Activated T-helper 1 cell treated with Interleukin-2 at 50 U/mL for 16 hours (primary cell): Measurements from ENCODE around the gene ADAM8.
"Not testable (repeated sequence)": the region's sequence is repeated elsewhere in the genome, so short reads cannot be mapped to it uniquely, and the experiment has no call there.

Experiments
- DNase-seq: peaks from one replicate; pipeline ENCODE4 v3.0.0-alpha.2; 2020; ENCODE audit warnings: low read depth

ADAM8 gene

GRCh38 chr10:133231244-133231945 lies 45.3 kb downstream of the ADAM8 start:
- DNase-seq, result no peak

DNA sequence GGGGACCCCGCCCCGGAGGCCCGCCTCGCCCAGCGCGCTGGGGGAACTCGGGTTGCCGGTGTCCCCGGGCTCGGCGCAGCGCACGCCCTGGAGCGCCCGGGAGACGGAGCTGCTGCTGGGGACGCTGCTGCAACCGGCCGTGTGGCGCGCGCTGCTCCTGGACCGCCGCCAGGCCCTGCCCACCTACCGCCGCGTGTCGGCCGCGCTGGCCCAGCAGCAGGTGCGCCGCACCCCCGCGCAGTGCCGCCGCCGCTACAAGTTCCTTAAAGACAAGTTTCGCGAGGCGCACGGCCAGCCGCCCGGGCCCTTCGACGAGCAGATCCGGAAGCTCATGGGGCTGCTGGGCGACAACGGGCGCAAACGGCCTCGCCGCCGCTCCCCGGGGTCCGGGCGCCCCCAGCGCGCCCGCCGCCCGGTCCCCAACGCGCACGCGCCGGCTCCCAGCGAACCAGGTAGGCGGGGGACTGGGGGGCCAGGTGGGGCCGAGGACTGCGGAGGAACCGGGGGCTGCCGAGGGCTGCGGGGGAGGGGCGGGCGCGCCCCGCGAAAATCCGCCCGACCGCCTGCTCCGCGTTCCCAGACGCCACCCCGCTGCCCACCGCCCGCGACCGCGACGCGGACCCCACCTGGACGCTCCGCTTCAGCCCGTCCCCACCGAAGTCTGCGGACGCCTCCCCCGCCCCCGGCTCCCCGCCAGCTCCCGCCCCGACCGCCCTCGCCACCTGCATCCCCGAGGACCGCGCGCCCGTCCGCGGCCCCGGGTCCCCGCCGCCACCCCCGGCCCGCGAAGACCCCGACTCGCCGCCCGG lies 46.1 kb downstream of the ADAM8 start:
- DNase-seq, result no peak

GRCh38 chr10:133230044-133230361 lies 46.7 kb downstream of the ADAM8 start, which contains the start of gene UTF1:
Gene UTF1, plus strand, starts transcription at chr10:133230217. Its CDS starts 72 bp downstream, at chr10:133230289.
- DNase-seq, result no peak

DNA sequence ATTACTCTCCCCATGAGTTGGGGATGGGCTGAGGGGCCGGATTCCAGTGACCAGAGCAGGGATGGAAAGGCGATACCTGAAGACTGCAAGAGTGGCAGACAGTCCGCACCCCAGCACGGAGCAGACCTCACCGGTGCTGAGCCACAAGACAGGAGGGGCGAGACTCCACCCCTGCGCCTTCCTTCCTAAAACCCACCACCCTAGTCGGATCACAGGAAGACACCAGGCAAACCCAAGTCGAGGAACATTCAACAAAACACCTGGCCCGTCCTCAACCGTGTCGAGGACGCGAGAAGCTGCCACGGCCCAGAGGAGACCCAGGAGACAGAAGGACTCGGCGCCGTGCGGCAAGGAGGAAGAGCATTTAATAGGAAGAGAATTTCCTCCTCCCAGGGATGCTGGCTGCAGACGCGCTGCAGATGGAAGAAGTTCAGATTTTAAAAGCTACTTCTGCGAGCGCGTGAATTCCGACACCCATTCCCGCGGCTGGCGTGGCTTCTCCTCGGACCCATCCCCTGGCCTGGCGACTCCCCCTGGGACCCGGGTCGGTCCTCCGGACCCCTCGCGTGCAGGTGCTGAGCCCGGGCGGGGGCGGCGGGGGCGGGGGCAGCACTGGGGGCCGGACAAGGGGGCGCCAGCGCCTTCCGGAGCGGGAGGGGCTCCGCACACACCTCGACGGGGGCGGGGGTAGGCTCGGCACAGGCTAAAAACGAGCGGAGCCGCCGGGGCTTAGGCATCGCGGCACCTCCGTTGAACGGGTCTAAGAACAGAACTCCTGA lies 47.2 kb downstream of the ADAM8 start:
- DNase-seq, result no peak

GRCh38 chr10:133227256-133227655 lies 49.4 kb downstream of the ADAM8 start:
- no peak for DNase-seq

GRCh38 chr10:133226251-133226808 lies 50.3 kb downstream of the ADAM8 start:
- DNase-seq, result no peak

GRCh38 chr10:133225707-133226191 lies 50.9 kb downstream of the ADAM8 start:
- no peak for DNase-seq

- no peak for DNase-seq
Observed at GRCh38 chr10:133224756-133225372, 51.8 kb downstream of the ADAM8 start.

- no peak for DNase-seq
Observed at GRCh38 chr10:133224076-133224475, 52.6 kb downstream of the ADAM8 start.

GRCh38 chr10:133221756-133222155 lies 54.9 kb downstream of the ADAM8 start:
- not testable (repeated sequence) for DNase-seq

GRCh38 chr10:133221331-133221730 lies 55.3 kb downstream of the ADAM8 start:
- no peak for DNase-seq

- DNase-seq, result no peak
Observed at GRCh38 chr10:133219782-133220181, 56.9 kb downstream of the ADAM8 start.

DNA sequence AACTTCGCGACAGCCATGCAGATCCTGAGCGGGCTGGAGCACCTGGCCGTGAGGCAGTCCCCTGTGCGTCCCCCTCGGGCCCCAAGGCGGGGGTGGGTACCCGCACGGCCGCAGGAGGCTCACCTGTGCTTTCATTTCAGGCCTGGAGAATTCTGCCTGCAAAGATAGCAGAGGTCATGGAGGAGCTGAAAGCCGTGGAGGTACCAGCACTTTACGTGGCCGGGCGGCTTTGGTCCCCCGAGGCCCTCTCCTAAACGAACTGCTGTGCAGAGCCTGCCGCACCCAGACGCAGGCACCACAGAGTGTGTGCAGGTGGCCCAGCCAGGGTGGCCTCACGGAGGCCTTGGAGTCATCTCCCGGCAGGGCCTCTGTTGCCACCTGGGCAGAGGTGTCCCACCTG lies 57.8 kb downstream of the ADAM8 start:
- DNase-seq, result no peak

GRCh38 chr10:133217800-133218589 lies 58.7 kb downstream of the ADAM8 start:
- DNase-seq, result no peak

- DNase-seq, result no peak
Observed at GRCh38 chr10:133216776-133217175, 59.9 kb downstream of the ADAM8 start.

DNA sequence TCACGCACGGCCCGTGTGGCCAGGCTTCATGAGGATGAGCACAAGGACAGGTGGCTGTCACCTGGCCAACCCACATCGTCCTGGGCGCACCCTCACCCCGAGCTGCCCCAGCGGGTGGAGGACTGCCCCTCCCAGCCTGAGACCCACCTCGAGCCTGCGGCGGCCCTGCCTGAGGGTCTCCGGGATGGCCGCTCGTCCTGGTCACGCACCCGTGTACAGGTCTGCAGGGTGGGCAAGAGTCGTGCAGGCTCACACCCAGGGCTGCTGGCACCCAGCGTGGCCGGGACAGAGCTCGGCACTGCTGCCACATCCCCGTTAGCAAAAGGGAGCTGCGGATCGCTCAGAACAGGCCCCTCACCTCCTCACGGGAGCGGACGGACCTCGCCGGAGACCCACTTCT lies 61.1 kb downstream of the ADAM8 start:
- DNase-seq, result no peak

- DNase-seq, result no peak
Observed at GRCh38 chr10:133214468-133215410, 61.9 kb downstream of the ADAM8 start.

- no peak for DNase-seq
Observed at GRCh38 chr10:133213641-133214467, 62.8 kb downstream of the ADAM8 start.
